Stimulated activated CD4-positive, alpha-beta T cell treated with anti-CD3 and anti-CD28 coated beads, Interleukin-15, amount 100 ng/mL, for 24 hours (primary cell): Measurements from ENCODE around the gene PRKAR2B.
A peak's percentile ranks its signal among the peaks of the same experiment; 100 is the strongest.

Experiments
- DNase-seq: peaks from one replicate; pipeline ENCODE4 v3.0.0-alpha.2; 2020

PRKAR2B gene

DNA sequence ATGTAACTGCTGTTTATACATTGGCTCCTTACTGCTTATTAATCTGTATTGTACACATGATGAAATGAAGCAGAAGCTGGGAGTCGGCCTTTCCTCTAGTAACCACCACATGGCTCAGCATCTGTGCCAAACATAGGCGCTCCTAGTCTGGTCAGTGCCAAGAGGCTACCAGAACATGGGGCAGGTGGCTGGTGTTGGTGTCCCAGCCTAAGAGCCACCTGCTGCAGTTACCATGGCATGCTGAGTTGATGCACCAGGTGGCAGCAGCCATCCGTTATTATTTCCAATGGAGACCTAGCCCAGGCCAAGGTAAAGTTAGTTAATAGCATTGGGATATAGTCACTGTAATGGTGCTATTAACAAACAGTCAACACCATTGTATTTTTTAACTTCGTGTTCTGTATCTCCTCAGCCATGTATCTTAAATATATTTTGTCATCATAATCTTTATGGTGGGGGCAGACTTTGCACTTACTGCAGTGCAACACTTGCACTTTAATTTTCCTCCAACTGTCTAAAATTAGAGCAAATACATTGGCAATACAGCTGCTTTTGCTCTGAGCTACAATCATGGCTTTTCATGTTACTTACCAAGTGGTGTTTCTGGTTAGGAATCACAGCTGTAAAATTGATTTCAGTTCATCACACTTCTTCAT lies 157.4 kb downstream of the PRKAR2B start:
- peak; percentile 29 for DNase-seq

DNA sequence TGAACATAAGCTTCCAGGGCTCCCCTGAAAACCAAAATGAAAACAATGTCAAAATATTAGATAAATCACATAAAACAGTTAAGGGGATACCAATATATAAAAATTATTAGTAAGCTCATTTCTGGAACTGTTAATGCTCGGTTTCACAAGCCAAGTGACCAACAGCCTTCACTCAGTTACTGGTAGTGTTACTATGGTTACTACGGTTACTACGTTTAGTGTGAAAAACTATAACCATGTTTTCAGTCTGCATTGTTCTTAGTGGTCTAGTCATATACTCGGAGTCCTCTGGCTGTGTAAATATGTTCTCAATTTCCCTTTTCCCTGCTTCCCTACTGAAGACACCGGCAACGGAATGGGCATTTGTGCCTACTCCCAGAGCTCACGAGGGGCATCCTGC lies 159.1 kb downstream of the PRKAR2B start:
- no peak for DNase-seq

DNA sequence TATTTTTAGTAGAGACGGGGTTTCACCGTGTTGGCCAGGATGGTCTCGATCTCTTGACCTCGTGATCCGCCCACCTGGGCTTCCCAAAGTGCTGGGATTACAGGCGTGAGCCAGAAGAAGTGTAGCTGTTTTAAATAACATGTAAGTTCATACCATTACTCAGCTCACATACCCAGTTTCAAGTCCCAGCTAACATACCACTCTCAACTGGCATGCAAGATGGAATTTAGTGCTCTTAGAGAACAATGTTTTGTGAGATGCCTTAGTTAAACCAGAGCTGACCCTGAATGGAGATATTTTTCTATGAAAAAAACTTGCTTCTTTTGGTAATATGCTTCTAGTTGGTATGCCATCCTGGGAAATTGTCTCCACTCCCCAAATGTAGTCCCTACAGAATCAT lies 161.6 kb downstream of the PRKAR2B start:
- DNase-seq: no peak

DNA sequence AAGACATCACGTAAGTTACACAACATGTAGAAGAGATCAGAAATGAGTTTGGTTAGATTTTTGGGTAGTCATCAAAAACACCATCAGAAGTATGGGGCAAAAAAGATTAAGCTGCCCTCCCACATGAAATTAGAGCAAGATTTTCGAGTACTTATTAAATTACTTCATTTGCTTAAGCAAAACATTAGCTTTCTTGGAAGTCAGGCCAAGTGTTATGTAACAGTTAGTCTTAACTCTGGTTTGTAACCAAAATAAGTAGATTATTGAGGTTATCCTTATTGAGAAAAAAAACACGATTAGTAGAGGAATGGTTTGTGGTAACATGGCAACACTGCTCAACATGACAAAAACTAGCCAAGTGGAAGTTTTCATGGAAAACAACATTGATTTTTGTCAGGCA lies 162.2 kb downstream of the PRKAR2B start:
- DNase-seq: no peak

DNA sequence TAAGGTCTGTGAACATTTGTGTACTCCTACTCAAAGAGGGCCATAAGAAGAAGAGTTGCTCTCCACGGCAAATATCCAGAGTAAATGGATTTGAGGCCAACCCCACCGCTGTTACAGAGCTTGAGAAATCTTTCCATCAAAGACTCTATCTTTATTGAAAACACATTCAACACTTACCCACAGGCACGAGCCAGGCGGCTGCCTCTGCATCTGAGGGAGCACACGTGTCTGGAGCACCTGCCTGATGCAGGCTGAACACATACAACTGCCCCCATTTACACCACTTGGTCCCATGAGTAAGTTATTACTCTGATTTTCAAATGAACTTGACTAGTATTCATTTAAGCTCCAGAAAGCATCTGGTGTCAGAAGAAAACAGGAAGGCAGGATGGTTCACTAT lies 163.0 kb downstream of the PRKAR2B start:
- DNase-seq: no peak

DNA sequence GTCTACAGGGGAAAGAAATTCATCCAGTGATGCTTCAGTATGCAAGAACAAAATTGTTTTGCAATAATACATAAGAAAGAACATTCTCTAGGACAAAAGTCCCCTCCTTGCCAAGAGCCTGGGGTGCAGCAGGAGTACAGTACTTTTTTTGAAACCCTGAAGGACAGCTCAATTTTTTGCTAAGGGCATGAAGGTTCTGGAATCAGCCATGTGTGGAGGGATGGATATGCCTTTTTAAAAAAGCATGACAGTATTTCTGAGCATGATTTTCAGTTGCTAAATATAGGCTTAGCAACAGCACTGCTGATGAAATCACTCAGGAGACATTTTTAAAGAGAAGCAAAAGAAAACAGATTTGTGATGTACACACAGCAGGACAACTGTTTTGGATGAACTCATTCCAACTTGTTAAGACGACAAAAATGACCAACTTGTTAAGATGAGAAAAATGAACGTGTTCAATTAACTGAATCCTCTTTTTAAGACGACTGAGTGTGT lies 163.6 kb downstream of the PRKAR2B start:
- no peak for DNase-seq

DNA sequence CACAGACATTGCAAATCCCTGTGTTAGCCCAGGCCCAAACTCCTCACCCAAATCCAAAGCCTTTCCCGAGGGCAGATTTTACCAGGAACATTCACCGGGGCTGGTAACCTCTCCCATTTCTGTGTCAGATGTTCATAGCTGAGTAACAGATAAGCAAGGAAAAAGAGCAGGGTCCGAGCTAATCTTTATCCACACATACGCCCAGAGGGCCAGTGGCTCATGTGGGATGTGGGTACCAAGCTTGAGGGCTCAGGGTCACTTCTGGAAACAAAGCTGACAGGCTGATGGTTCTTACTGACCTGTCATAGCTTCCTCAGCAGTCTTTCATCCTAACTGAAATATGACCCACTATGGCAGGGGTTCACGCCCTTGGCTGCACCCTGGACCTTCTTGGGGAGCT lies 164.1 kb downstream of the PRKAR2B start:
- no peak for DNase-seq

DNA sequence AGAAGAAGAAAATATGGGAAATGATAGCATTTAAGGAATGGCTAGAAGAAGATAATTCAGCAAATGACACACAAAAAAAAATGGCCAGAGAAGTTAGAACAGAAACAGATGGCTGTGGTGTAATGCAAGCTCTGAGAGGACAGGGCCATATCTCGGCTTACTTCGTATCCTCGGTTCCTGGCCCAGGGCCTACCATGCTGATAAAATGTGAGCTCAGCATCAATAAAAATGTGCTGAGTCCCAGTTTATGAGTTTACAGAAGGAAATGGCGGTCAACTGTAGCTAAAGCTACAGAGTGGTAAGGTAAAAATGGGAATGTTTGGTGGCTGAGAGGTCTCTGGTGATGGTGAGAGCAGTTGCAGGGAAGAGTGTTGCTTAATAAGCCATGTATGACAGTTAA lies 165.1 kb downstream of the PRKAR2B start:
- no peak for DNase-seq

DNA sequence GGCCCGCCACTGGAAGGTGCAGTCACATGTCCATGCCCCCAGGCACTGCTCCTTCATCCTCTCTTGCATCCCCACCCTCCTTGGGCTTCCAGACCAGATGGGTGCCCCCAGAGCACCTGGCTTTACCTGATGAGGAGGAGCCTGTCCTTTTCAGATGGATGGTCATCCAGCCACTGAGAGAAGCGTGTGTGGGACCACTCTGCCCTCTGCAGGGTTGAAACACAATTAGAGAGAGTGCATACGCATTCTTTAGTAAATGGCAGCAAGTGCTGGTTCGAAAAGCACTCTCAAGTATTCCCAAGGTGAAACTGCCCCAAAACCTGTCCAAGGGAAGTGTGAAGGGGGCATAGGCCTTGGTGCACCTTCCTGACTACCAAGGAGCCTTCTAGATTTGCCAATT lies 165.9 kb downstream of the PRKAR2B start:
- DNase-seq: no peak
